Skeletal muscle tissue (tissue), 4 donors: Measurements from ENCODE around the gene RCOR3. TPM values are rescaled to one million over a fixed set of nuclear protein-coding genes. Genes with fewer than 3 reads are reported as not detected.
"Not testable (repeated sequence)": the region's sequence is repeated elsewhere in the genome, so short reads cannot be mapped to it uniquely, and the experiment has no call there.

Source experiments
- H3K27ac ChIP-seq: one replicate; pipeline ENCODE4 v1.7.0; 2013; ENCODE audit warnings: mild to moderate bottlenecking, low read depth, low read length, inconsistent platforms
- H3K27me3 ChIP-seq, 3 donors: one replicate each; pipeline ENCODE4 v1.7.0; 2013; ENCODE audit warnings: low read length in 3 of 3; ENCODE audit not compliant: control insufficient read depth in 3 of 3, insufficient read depth in 3 of 3
- H3K36me3 ChIP-seq, 3 donors: one replicate each; pipeline ENCODE4 v1.7.0; 2013; ENCODE audit warnings: low read length in 3 of 3; ENCODE audit not compliant: control insufficient read depth in 3 of 3, insufficient read depth in 3 of 3
- H3K4me1 ChIP-seq, 3 donors: one replicate each; pipeline ENCODE4 v1.7.0; 2013; ENCODE audit warnings: low read length in 3 of 3, mild to moderate bottlenecking in 3 of 3; ENCODE audit not compliant: control insufficient read depth in 3 of 3, insufficient read depth in 3 of 3
- H3K4me3 ChIP-seq, 3 donors: one replicate each; pipeline ENCODE4 v1.7.0; 2013; ENCODE audit warnings: low read length in 3 of 3
- H3K9ac ChIP-seq, 3 donors: one replicate each; pipeline ENCODE4 v1.7.0; 2013; ENCODE audit warnings: low read length in 3 of 3, mild to moderate bottlenecking in 3 of 3, moderate library complexity in 2 of 3, low read depth in 1 of 3
- H3K9me3 ChIP-seq, 3 donors: one replicate each; pipeline ENCODE4 v1.7.0; 2013; ENCODE audit warnings: low read length in 3 of 3; ENCODE audit not compliant: control insufficient read depth in 3 of 3
- total RNA-seq: library from RNA; depleted of rRNA; stranded (reverse); fragments of >200 nt; gene quantifications from one replicate; pipeline ENCODE4 v1.2.3, GENCODE V29; 2014
- donor health status: Osteomylitis.

Gene RCOR3
- total RNA-seq, 1 donor from 2014 or later: 38.6 TPM

- H3K27ac ChIP-seq: no peak overlapping the region
- no peak overlapping the region for H3K9ac ChIP-seq
- H3K4me3 ChIP-seq: no peak overlapping the region
- peaks cover 0 to 2% (median 0%) of the 10 kb centered on the region in 3 donors for H3K4me1 ChIP-seq
- H3K36me3 ChIP-seq: no peaks in the 10 kb centered on the region
- no peaks in the 10 kb centered on the region for H3K9me3 ChIP-seq
- H3K27me3 ChIP-seq: no peaks in the 10 kb centered on the region
Observed at GRCh38 chr1:211347077-211347844, 88.1 kb downstream of the RCOR3 start.

GRCh38 chr1:211348547-211348946 is 89.4 kb downstream of the RCOR3 start:
- H3K4me3 ChIP-seq: no peak overlapping the region
- H3K36me3 ChIP-seq: no peaks in the 10 kb centered on the region
- H3K27me3 ChIP-seq: no peaks in the 10 kb centered on the region
- no peak overlapping the region for H3K27ac ChIP-seq
- H3K9ac ChIP-seq: no peak overlapping the region
- H3K9me3 ChIP-seq: no peaks in the 10 kb centered on the region
- H3K4me1 ChIP-seq: peaks cover 0 to 2% (median 0%) of the 10 kb centered on the region in 3 donors

GRCh38 chr1:211349741-211350140 is 90.6 kb downstream of the RCOR3 start:
- Histone ChIP-seq H3K27ac (no peak overlapping the region), H3K4me1 (peaks cover 0 to 2% (median 0%) of the 10 kb centered on the region in 3 donors), H3K36me3 (peaks cover 0 to 3% (median 0%) of the 10 kb centered on the region in 3 donors), H3K27me3 (no peaks in the 10 kb centered on the region), H3K4me3 (no peak overlapping the region), H3K9ac (no peak overlapping the region), H3K9me3 (no peaks in the 10 kb centered on the region)

GRCh38 chr1:211352055-211352454 is 92.9 kb downstream of the RCOR3 start:
- not testable (repeated sequence) for H3K36me3 ChIP-seq, H3K4me3 ChIP-seq, H3K27ac ChIP-seq, H3K9me3 ChIP-seq, H3K4me1 ChIP-seq, H3K27me3 ChIP-seq, H3K9ac ChIP-seq

GRCh38 chr1:211352465-211352864 is 93.3 kb downstream of the RCOR3 start:
- Histone ChIP-seq H3K4me1 (no peaks in the 10 kb centered on the region), H3K4me3 (no peak overlapping the region), H3K9ac (no peak overlapping the region), H3K9me3 (no peaks in the 10 kb centered on the region), H3K36me3 (peaks cover 0 to 3% (median 0%) of the 10 kb centered on the region in 3 donors), H3K27ac (no peak overlapping the region), H3K27me3 (no peaks in the 10 kb centered on the region)

- H3K27me3 ChIP-seq: no peaks in the 10 kb centered on the region
- peaks cover 0 to 3% (median 0%) of the 10 kb centered on the region in 3 donors for H3K36me3 ChIP-seq
- H3K9ac ChIP-seq: no peak overlapping the region
- no peak overlapping the region for H3K4me3 ChIP-seq
- H3K27ac ChIP-seq: no peak overlapping the region
- no peaks in the 10 kb centered on the region for H3K9me3 ChIP-seq
- no peaks in the 10 kb centered on the region for H3K4me1 ChIP-seq
Observed at GRCh38 chr1:211352985-211353515, 93.9 kb downstream of the RCOR3 start.

GRCh38 chr1:211353562-211354212 is 94.5 kb downstream of the RCOR3 start:
- Histone ChIP-seq H3K9me3 (no peaks in the 10 kb centered on the region), H3K36me3 (peaks cover 0 to 3% (median 0%) of the 10 kb centered on the region in 3 donors), H3K27me3 (no peaks in the 10 kb centered on the region), H3K27ac (no peak overlapping the region), H3K4me1 (no peaks in the 10 kb centered on the region), H3K4me3 (no peak overlapping the region), H3K9ac (no peak overlapping the region)

GRCh38 chr1:211355873-211356272 is 96.7 kb downstream of the RCOR3 start:
- H3K36me3 ChIP-seq: peaks cover 0 to 3% (median 0%) of the 10 kb centered on the region in 3 donors
- H3K9me3 ChIP-seq: no peaks in the 10 kb centered on the region
- H3K4me3 ChIP-seq: no peak overlapping the region
- H3K9ac ChIP-seq: no peak overlapping the region
- H3K4me1 ChIP-seq: no peaks in the 10 kb centered on the region
- H3K27me3 ChIP-seq: no peaks in the 10 kb centered on the region
- no peak overlapping the region for H3K27ac ChIP-seq

GRCh38 chr1:211356723-211357407 is 97.7 kb downstream of the RCOR3 start:
- peaks cover 0 to 3% (median 0%) of the 10 kb centered on the region in 3 donors for H3K36me3 ChIP-seq
- no peak overlapping the region for H3K9ac ChIP-seq
- no peaks in the 10 kb centered on the region for H3K4me1 ChIP-seq
- H3K4me3 ChIP-seq: no peak overlapping the region
- no peak overlapping the region for H3K27ac ChIP-seq
- no peaks in the 10 kb centered on the region for H3K9me3 ChIP-seq
- H3K27me3 ChIP-seq: no peaks in the 10 kb centered on the region
